K562 (cell line): Measurements from ENCODE around the gene TRIP6. TPM values are rescaled to one million over a fixed set of nuclear protein-coding genes. Genes with fewer than 3 reads are reported as not detected.

Experiments
- CREB1 ChIP-seq, 2 experiments: sonication (generic) in 1 of 2; formaldehyde crosslinking in 1 of 2; IDR thresholded peaks; 2 replicates each; pipeline versions ENCODE4 v1.6.1 to v1.8.0; 2012 to 2022; ENCODE audit warnings: inconsistent platforms in 1 of 2, mild to moderate bottlenecking in 1 of 2, missing genetic modification reagents in 1 of 2, moderate library complexity in 1 of 2
- FOXP1 ChIP-seq: sonication (generic); formaldehyde crosslinking; IDR thresholded peaks from 2 replicates; pipeline ENCODE4 v1.8.0; 2022; ENCODE audit warnings: mild to moderate bottlenecking, missing genetic modification reagents
- GTF2A2 ChIP-seq: IDR thresholded peaks from 2 replicates; pipeline ENCODE4 v1.6.1; 2016; ENCODE audit warnings: mild to moderate bottlenecking, missing genetic modification characterization, missing compliant biosample characterization
- LARP7 ChIP-seq: fragments of 450-650 bp; IDR thresholded peaks from 2 replicates; pipeline ENCODE4 v1.6.1; 2016
- MTF1 ChIP-seq: fragments of 250-450 bp; sonication (Bioruptor Pico); IDR thresholded peaks from 2 replicates; pipeline ENCODE4 v1.9.0; 2021; ENCODE audit warnings: moderate library complexity, mild to moderate bottlenecking, inconsistent platforms, borderline replicate concordance
- NELFE ChIP-seq: IDR thresholded peaks from 2 replicates; pipeline ENCODE4 v1.6.1; 2011; ENCODE audit warnings: mild to moderate bottlenecking; ENCODE audit not compliant: insufficient read depth, insufficient read length
- POLR3G ChIP-seq: IDR thresholded peaks from 2 replicates; pipeline ENCODE4 v1.6.1; 2011; ENCODE audit not compliant: insufficient read length, insufficient replicate concordance; ENCODE audit errors: extremely low read depth
- SREBF2 ChIP-seq: sonication (generic); formaldehyde crosslinking; IDR thresholded peaks from 2 replicates; pipeline ENCODE4 v1.4.0; 2020; ENCODE audit warnings: mild to moderate bottlenecking, missing genetic modification reagents
- ZBTB9 ChIP-seq: fragments of 450-650 bp; formaldehyde crosslinking; IDR thresholded peaks from 2 replicates; pipeline ENCODE4 v1.4.0; 2020; ENCODE audit warnings: mild to moderate bottlenecking, moderate library complexity
- ZEB2 ChIP-seq: fragments of 450-650 bp; IDR thresholded peaks from 2 replicates; pipeline ENCODE4 v1.6.1; 2016
- ZNF217 ChIP-seq: sonication (generic); formaldehyde crosslinking; IDR thresholded peaks from 2 replicates; pipeline ENCODE4 v1.8.0; 2022; ENCODE audit warnings: mild to moderate bottlenecking, missing genetic modification reagents
- ZNF253 ChIP-seq: fragments of 250-450 bp; sonication (Bioruptor Pico); conservative IDR thresholded peaks from 2 replicates; pipeline ENCODE4 v1.6.1; 2021; ENCODE audit warnings: mild to moderate bottlenecking
- polyA plus RNA-seq, 8 experiments: library from polyadenylated mRNA; depleted of rRNA in 4 of 8; stranded (reverse) in 5 of 8; unstranded in 3 of 8; fragments of >200 nt; fragmentation: Nextera tagmentation in 2 of 8; fragmentation: Illumina TruSeq in 1 of 8; extraction: Ambion mirVana in 2 of 8; extraction: Trizol in 1 of 8; gene quantifications; 2 replicates each; pipeline versions ENCODE4 v1.2.1 to v1.2.3, GENCODE V29; 2011 to 2014; ENCODE audit warnings: inconsistent platforms in 1 of 8, missing spikeins in 1 of 8
- total RNA-seq, 7 experiments: library from RNA; depleted of rRNA in 6 of 7; stranded (reverse); fragments of >200 nt in 6 of 7; fragmentation: Illumina TruSeq in 2 of 7; extraction: Trizol in 2 of 7; gene quantifications; 2 replicates each; pipeline versions ENCODE4 v1.2.1 to v1.2.3, GENCODE V29; 2011 to 2021; ENCODE audit warnings: low replicate concordance in 1 of 7
- TF ChIP-seq, protein P1 (sequence below): fragments of 450-650 bp; IDR thresholded peaks from 2 replicates; pipeline ENCODE4 v1.6.1; 2016; ENCODE audit warnings: mild to moderate bottlenecking, moderate library complexity
- TF ChIP-seq, protein P2 (sequence below): fragments of 250-450 bp; sonication (Bioruptor Pico); IDR thresholded peaks from 2 replicates; pipeline ENCODE4 v1.5.1; 2021; ENCODE audit warnings: mild to moderate bottlenecking

Gene TRIP6
- total and polyA plus RNA-seq, 9 of the 15 experiments (the other 6 are each of a cell fraction or from before 2014, with no cell fraction given) = 5.9 to 141 (median 54.0) TPM

- TF ChIP-seq, protein P1, sequence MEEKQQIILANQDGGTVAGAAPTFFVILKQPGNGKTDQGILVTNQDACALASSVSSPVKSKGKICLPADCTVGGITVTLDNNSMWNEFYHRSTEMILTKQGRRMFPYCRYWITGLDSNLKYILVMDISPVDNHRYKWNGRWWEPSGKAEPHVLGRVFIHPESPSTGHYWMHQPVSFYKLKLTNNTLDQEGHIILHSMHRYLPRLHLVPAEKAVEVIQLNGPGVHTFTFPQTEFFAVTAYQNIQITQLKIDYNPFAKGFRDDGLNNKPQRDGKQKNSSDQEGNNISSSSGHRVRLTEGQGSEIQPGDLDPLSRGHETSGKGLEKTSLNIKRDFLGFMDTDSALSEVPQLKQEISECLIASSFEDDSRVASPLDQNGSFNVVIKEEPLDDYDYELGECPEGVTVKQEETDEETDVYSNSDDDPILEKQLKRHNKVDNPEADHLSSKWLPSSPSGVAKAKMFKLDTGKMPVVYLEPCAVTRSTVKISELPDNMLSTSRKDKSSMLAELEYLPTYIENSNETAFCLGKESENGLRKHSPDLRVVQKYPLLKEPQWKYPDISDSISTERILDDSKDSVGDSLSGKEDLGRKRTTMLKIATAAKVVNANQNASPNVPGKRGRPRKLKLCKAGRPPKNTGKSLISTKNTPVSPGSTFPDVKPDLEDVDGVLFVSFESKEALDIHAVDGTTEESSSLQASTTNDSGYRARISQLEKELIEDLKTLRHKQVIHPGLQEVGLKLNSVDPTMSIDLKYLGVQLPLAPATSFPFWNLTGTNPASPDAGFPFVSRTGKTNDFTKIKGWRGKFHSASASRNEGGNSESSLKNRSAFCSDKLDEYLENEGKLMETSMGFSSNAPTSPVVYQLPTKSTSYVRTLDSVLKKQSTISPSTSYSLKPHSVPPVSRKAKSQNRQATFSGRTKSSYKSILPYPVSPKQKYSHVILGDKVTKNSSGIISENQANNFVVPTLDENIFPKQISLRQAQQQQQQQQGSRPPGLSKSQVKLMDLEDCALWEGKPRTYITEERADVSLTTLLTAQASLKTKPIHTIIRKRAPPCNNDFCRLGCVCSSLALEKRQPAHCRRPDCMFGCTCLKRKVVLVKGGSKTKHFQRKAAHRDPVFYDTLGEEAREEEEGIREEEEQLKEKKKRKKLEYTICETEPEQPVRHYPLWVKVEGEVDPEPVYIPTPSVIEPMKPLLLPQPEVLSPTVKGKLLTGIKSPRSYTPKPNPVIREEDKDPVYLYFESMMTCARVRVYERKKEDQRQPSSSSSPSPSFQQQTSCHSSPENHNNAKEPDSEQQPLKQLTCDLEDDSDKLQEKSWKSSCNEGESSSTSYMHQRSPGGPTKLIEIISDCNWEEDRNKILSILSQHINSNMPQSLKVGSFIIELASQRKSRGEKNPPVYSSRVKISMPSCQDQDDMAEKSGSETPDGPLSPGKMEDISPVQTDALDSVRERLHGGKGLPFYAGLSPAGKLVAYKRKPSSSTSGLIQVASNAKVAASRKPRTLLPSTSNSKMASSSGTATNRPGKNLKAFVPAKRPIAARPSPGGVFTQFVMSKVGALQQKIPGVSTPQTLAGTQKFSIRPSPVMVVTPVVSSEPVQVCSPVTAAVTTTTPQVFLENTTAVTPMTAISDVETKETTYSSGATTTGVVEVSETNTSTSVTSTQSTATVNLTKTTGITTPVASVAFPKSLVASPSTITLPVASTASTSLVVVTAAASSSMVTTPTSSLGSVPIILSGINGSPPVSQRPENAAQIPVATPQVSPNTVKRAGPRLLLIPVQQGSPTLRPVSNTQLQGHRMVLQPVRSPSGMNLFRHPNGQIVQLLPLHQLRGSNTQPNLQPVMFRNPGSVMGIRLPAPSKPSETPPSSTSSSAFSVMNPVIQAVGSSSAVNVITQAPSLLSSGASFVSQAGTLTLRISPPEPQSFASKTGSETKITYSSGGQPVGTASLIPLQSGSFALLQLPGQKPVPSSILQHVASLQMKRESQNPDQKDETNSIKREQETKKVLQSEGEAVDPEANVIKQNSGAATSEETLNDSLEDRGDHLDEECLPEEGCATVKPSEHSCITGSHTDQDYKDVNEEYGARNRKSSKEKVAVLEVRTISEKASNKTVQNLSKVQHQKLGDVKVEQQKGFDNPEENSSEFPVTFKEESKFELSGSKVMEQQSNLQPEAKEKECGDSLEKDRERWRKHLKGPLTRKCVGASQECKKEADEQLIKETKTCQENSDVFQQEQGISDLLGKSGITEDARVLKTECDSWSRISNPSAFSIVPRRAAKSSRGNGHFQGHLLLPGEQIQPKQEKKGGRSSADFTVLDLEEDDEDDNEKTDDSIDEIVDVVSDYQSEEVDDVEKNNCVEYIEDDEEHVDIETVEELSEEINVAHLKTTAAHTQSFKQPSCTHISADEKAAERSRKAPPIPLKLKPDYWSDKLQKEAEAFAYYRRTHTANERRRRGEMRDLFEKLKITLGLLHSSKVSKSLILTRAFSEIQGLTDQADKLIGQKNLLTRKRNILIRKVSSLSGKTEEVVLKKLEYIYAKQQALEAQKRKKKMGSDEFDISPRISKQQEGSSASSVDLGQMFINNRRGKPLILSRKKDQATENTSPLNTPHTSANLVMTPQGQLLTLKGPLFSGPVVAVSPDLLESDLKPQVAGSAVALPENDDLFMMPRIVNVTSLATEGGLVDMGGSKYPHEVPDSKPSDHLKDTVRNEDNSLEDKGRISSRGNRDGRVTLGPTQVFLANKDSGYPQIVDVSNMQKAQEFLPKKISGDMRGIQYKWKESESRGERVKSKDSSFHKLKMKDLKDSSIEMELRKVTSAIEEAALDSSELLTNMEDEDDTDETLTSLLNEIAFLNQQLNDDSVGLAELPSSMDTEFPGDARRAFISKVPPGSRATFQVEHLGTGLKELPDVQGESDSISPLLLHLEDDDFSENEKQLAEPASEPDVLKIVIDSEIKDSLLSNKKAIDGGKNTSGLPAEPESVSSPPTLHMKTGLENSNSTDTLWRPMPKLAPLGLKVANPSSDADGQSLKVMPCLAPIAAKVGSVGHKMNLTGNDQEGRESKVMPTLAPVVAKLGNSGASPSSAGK = peak; percentile 91
- TF ChIP-seq POLR3G = no peak
- TF ChIP-seq NELFE = no peak
- no peak for TF ChIP-seq GTF2A2 (tag)
- TF ChIP-seq SREBF2 (CRISPR knock-in tag) = no peak
- TF ChIP-seq ZNF217 (CRISPR knock-in tag) = no peak
- TF ChIP-seq FOXP1 (CRISPR knock-in tag) = no peak
- 0 out of 2 replicates have a peak, but pooled peaks have one; percentile 86 for TF ChIP-seq LARP7
- TF ChIP-seq ZNF253 = no peak
- TF ChIP-seq MTF1 (CRISPR knock-in tag) = no peak
- TF ChIP-seq, protein P2, sequence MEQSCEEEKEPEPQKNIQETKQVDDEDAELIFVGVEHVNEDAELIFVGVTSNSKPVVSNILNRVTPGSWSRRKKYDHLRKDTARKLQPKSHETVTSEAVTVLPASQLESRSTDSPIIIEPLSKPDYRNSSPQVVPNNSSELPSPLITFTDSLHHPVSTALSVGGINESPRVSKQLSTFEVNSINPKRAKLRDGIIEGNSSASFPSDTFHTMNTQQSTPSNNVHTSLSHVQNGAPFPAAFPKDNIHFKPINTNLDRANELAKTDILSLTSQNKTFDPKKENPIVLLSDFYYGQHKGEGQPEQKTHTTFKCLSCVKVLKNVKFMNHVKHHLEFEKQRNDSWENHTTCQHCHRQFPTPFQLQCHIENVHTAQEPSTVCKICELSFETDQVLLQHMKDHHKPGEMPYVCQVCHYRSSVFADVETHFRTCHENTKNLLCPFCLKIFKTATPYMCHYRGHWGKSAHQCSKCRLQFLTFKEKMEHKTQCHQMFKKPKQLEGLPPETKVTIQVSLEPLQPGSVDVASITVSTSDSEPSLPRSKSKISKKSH = no peak
- peak; percentile 53; the same call in 1 of the 2 replicates for TF ChIP-seq CREB1 (IDR thresholded peaks at IDR 0.05)
- TF ChIP-seq CREB1 (CRISPR knock-in tag; IDR thresholded peaks at IDR 0.05) = peak; percentile 45; the same call in 1 of the 2 replicates
- TF ChIP-seq ZEB2 = peak; percentile 29; the same call in 1 of the 2 replicates
- TF ChIP-seq ZBTB9 (CRISPR knock-in tag) = no peak
These were observed 29.0 kb downstream of the TRIP6 start (continued) for GRCh38 chr7:100895956-100896731.
